NCI-H2081 treated with DMSO at 0.1 percent for 48 hours (cell line): ENCODE data around the gene MYO19.
A peak's percentile ranks its signal among the peaks of the same experiment; 100 is the strongest.
"Not testable (repeated sequence)": the region's sequence is repeated elsewhere in the genome, so short reads cannot be mapped to it uniquely, and the experiment has no call there.

ENCODE experiments used
- DNase-seq: peaks from one replicate; lab custom pipeline; 2025; lab: John Stamatoyannopoulos, UW

Gene MYO19

GRCh38 chr17:36533935-36534839 is 481 bp downstream of the MYO19 start:
- peak; percentile 38 for DNase-seq

DNA sequence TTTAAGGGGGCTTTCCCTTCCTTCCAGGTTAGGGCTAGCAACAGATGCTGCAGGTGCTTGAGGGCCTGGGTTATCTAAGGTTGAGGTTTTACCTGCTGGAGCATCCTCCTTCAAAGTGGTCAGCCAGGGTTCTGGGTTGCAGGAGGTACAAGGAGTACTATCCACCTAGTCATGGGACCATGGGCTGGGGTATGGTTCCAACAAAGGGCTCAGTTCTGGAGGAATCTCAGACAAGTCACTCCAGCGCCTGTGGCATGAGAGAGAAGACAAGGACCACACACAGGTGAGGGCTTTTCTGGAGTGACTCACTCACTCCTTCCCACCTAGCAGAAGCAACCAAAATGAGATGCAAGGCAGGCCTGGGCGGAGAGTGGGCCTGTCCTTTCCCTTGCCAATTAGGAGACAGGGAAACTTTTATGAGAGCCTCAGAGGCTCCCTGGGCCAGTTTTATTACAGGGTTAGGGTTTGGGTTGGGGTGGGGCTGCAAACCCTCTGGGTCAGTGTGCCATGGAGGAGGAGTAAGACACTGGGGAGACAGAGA is 2.2 kb downstream of the MYO19 start:
- DNase-seq, result no peak

- no peak for DNase-seq
These were observed 5.5 kb downstream of the MYO19 start for GRCh38 chr17:36529121-36529520.

GRCh38 chr17:36527621-36528250 is 6.9 kb downstream of the MYO19 start:
- DNase-seq, result no peak

GRCh38 chr17:36525888-36526287 is 8.8 kb downstream of the MYO19 start:
- DNase-seq, result no peak

- no peak for DNase-seq
These were observed 9.6 kb downstream of the MYO19 start for GRCh38 chr17:36525113-36525512.

- DNase-seq, result no peak
These were observed 10.2 kb downstream of the MYO19 start for GRCh38 chr17:36524428-36524876.

DNA sequence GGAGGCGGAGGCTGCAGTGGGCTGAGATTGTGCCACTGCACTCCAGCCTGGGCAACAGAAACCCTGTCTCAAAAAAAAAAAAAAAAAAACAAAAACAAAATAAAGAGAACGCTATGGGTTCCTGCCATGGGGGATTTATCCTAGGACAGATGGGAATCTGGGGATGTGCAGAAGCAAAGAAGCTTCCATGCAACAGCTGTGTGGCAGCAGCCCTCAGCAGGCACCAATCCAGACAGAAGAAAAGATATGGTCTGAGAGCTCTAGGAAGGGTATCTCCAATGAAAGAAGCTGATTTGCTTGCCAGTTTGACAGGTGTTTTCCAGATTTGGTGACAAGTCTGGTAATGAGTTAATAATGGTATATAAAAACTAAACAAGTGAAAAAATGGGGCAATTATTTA is 11.6 kb downstream of the MYO19 start:
- no peak for DNase-seq

- DNase-seq, result no peak
These were observed 18.8 kb downstream of the MYO19 start for GRCh38 chr17:36515837-36516236.

GRCh38 chr17:36514856-36515255 is 19.8 kb downstream of the MYO19 start:
- no peak for DNase-seq

- DNase-seq, result no peak
These were observed 22.0 kb downstream of the MYO19 start for GRCh38 chr17:36512641-36513040.

- no peak for DNase-seq
These were observed 23.5 kb downstream of the MYO19 start for GRCh38 chr17:36511216-36511615.

GRCh38 chr17:36510636-36511035 is 24.0 kb downstream of the MYO19 start:
- DNase-seq, result no peak

DNA sequence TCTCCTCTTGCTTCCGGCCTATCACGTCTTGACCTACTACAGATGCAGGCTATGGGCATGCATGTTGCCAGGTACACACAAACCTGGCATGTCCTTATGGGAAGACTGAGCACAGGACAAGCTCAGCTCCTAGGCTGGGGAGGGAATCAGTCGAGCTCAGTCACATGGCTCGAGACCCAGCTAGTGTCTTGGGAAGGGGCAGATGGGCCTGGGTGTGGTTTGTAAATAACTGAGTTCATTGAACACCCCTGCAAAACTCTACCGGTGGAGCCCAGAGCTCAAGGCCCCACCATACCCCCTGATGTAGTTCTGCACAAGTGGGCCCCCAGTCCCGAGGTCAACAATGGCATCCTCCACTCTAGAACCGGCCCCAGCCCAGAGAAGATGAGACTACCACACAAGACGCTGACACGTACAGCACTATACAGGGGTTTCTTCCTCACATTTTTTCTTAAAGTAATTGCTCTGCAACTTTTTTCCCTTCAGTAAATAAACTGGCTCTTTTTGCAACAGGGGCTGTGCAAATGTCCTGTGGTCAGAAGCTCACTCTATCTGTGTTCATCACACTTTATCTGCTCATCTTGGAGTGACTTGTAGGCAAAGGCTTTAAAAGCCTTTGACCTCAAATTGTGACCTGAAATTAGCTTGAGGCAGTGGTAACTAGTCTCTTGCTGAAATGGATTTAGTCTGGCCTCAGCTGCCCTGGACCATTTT is 25.2 kb downstream of the MYO19 start:
- no peak for DNase-seq

DNA sequence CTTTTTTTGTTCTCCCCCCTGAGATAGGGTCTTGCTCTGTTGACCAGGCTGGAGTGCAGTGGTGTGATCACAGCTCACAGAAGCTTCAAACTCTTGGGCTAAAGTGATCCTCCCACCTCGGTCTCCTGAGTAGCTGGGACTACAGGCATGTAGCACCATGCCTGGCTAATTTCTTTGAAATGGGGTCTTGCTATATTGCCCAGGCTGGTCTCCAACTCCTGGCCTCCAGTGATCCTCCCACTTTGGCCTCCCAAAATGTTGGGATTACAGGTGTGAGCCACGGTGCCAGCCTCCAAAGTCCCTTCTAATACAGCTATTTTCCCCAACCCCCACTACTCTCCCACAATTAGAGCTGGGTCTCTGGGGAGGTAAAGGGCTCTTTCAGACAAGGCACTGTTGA is 26.2 kb downstream of the MYO19 start:
- not testable (repeated sequence) for DNase-seq

GRCh38 chr17:36507266-36507665 is 27.4 kb downstream of the MYO19 start:
- no peak for DNase-seq

DNA sequence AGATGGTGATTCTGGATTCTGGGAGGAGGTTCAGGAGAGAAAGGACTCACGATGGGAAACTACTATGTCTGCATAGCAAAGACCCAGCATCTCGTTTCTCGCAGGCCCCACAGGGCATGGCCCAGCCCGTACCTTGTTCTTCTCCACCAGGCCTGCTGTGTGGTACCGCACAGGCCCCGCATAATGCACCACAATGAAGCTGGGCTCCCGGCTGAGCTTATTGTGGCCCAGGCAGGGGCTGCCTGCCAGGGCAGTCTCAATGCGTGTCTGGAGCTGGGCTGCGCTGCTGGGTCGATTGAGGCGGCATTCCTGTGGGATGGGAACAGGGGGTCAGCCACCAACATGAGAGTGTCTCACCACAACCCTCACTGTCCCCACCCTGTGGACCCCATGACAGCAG is 27.8 kb downstream of the MYO19 start:
- no peak for DNase-seq

DNA sequence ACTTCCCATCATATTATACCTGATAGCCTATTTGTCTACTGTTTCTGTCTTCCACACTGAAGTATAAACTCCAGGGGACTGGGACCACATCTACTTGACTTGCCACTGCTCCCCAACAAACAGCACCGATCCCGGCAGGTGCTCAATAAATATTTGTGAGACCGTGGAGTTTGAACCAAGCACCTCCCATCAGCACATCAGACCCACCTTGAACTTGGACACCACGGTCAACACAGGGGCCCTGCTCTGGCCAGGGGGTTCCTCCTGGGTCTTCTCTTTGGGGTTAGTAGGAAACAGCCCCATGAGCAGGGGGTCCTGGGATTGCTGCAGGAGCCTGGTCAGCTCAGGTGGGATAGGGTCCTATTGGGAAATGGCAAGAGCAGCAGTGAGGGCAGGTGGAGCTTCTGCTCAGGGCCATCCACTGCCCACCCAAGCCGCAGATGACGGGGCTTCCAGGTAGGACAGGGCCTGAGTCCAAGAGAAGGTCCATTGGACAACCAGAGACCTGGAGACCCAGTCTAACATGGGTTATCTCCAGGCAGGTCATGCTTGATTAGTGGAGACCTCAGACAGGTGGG is 28.3 kb downstream of the MYO19 start:
- DNase-seq, result no peak

GRCh38 chr17:36505171-36505570 is 29.5 kb downstream of the MYO19 start:
- no peak for DNase-seq

- DNase-seq, result no peak
These were observed 30.5 kb downstream of the MYO19 start for GRCh38 chr17:36504156-36504545.

DNA sequence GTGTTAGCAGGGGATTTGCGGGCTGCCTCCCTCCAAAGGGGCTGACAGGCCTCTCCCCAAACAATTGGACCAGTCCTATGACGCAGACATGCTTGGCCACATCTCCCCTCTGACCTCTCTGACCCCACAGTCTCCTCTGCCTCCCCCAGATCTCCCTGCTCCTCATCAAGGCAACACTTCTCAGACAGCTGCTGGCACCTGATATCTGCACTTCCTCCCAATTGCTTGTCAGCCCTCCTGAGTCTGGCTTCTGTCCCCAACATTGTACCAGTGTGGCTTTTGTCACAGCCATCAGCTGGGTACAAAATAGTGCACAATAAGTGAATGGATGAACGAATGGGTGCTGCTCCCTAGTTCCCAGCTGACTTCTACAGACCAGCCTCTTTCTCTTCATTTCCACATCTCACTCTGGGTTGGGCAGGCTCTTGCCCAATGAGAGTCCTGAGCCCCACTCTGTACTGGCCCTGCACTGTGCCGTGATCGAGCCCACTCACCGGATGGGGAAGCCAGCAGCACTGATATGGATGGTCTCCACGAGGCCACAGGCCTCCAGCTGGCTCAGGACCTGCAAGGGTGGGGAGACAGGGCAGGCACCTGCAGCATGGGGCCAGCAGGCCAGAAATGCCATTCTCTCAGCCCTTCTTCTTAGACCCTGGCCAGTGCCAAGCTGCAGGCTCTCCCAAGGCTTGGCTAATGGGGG is 31.1 kb downstream of the MYO19 start:
- no peak for DNase-seq

DNA sequence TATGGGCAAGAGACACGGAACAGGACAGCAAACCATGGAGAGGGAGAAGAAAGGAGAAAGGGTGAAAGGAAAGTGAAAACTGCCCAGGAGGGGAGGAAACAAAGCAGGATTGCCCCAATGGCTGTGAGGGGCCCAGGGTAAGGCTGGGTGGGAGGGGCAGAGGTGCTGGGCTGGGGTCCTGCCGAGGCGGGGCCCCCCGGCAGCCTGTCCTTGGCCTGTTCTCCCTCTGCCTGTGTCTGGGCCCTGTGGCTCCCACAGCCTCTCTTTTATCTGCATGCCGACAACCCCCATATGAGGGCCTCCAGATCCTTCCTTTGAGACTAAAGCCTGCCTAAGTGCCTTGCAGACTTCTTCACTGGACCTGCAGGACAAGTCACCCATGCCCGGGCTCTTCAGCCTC is 32.7 kb downstream of the MYO19 start:
- DNase-seq, result no peak
